Articular chondrocyte of knee joint (primary cell): Measurements from ENCODE around the gene C10orf71. TPM values are rescaled to one million over a fixed set of nuclear protein-coding genes. Genes with fewer than 3 reads are reported as not detected.

Experiments
- total RNA-seq: library from RNA; depleted of rRNA; stranded (reverse); fragments of >200 nt; gene quantifications from 2 replicates; pipeline ENCODE4 v1.2.3, GENCODE V29; 2012

The C10orf71 gene
- total RNA-seq = under 0.01 TPM in 1 of 2 replicates, not detected in the other

GRCh38 chr10:49298983-49299815 is at the start of gene C10orf71:
Gene C10orf71, plus strand, starts transcription at chr10:49299170. Its CDS starts 23,376 bp downstream, at chr10:49322546.

Other genes starting within 250 kb of the C10orf71 start
- 17.8 and 20.1 TPM in 2 replicates for gene VSTM4, start 183.6 kb upstream of the C10orf71 start, total RNA-seq
- not detected in 2 replicates for gene FAM170B, start 165.1 kb upstream of the C10orf71 start, total RNA-seq
- gene TMEM273, start 110.8 kb upstream of the C10orf71 start, total RNA-seq = not detected in 2 replicates
- gene DRGX, start 96.9 kb downstream of the C10orf71 start, total RNA-seq = not detected in 2 replicates
- gene ERCC6, start 240.0 kb downstream of the C10orf71 start, total RNA-seq = 31.8 and 61.5 TPM in 2 replicates